HG03280 (cell line): ENCODE data around the gene RIMS3.
"Not testable (repeated sequence)": the region's sequence is repeated elsewhere in the genome, so short reads cannot be mapped to it uniquely, and the experiment has no call there.

Experiments
- ATAC-seq: cut with Tn5 transposase; IDR thresholded peaks from one replicate; pipeline ENCODE4 v1.9.1; 2021; ENCODE audit warnings: mild to moderate bottlenecking, moderate library complexity; ENCODE audit not compliant: unreplicated experiment

RIMS3 gene

GRCh38 chr1:40665335-40666171, at the start of gene RIMS3:
Gene RIMS3, minus strand, starts transcription at chr1:40665682. Its CDS starts 23,757 bp downstream, at chr1:40641925.
- ATAC-seq = peak; percentile 73

GRCh38 chr1:40712997-40713396, 47.5 kb upstream of the RIMS3 start:
- ATAC-seq = no peak

- no peak for ATAC-seq
Observed at GRCh38 chr1:40712405-40712944, 47.0 kb upstream of the RIMS3 start.

- no peak for ATAC-seq
Observed at GRCh38 chr1:40711465-40712404, 46.3 kb upstream of the RIMS3 start.

GRCh38 chr1:40710581-40711315, 45.3 kb upstream of the RIMS3 start:
- ATAC-seq = no peak

- no peak for ATAC-seq
Observed at GRCh38 chr1:40709802-40710278, 44.4 kb upstream of the RIMS3 start.

GRCh38 chr1:40709100-40709801, 43.8 kb upstream of the RIMS3 start:
- ATAC-seq = peak; percentile 90

GRCh38 chr1:40708750-40709099, 43.2 kb upstream of the RIMS3 start:
- ATAC-seq = peak; percentile 72

GRCh38 chr1:40706626-40707025, 41.1 kb upstream of the RIMS3 start:
- no peak for ATAC-seq

GRCh38 chr1:40704817-40705733, 39.6 kb upstream of the RIMS3 start:
- no peak for ATAC-seq

- no peak for ATAC-seq
Observed at GRCh38 chr1:40703316-40703715, 37.8 kb upstream of the RIMS3 start.

- not testable (repeated sequence) for ATAC-seq
Observed at GRCh38 chr1:40702810-40703209, 37.3 kb upstream of the RIMS3 start.

GRCh38 chr1:40701684-40702083, 36.2 kb upstream of the RIMS3 start:
- ATAC-seq = no peak

- peak; percentile 74 for ATAC-seq
Observed at GRCh38 chr1:40699787-40700186, 34.3 kb upstream of the RIMS3 start.

- ATAC-seq = no peak
Observed at GRCh38 chr1:40697436-40697835, 32.0 kb upstream of the RIMS3 start.

- no peak for ATAC-seq
Observed at GRCh38 chr1:40696294-40696693, 30.8 kb upstream of the RIMS3 start.

- no peak for ATAC-seq
Observed at GRCh38 chr1:40694353-40694874, 28.9 kb upstream of the RIMS3 start.

GRCh38 chr1:40693425-40693824, 27.9 kb upstream of the RIMS3 start:
- no peak for ATAC-seq

- no peak for ATAC-seq
Observed at GRCh38 chr1:40692429-40692895, 27.0 kb upstream of the RIMS3 start.
